HFF-Myc (cell line): ENCODE data around the gene IL10.
"Not testable (repeated sequence)": the region's sequence is repeated elsewhere in the genome, so short reads cannot be mapped to it uniquely, and the experiment has no call there.

Experiments
- DNase-seq: peaks from one replicate; pipeline ENCODE4 v3.0.0-alpha.2; 2011; ENCODE audit warnings: low read depth; ENCODE audit errors: extremely low read depth
- H3K4me3 ChIP-seq: replicated peaks from 2 replicates; pipeline ENCODE4 v1.5.1; 2011; ENCODE audit warnings: low read depth, mild to moderate bottlenecking, control low read depth, low read length
- CTCF ChIP-seq: IDR thresholded peaks from 2 replicates; pipeline ENCODE4 v1.5.1; 2012; ENCODE audit warnings: mild to moderate bottlenecking, low read depth, low read length, control low read depth; ENCODE audit errors: missing control alignments

Gene IL10

GRCh38 chr1:206786212-206786886 is 14.1 kb upstream of the IL10 start:
- H3K4me3 ChIP-seq, result no peak overlapping the region
- DNase-seq, result no peak
- no peak for TF ChIP-seq CTCF

DNA sequence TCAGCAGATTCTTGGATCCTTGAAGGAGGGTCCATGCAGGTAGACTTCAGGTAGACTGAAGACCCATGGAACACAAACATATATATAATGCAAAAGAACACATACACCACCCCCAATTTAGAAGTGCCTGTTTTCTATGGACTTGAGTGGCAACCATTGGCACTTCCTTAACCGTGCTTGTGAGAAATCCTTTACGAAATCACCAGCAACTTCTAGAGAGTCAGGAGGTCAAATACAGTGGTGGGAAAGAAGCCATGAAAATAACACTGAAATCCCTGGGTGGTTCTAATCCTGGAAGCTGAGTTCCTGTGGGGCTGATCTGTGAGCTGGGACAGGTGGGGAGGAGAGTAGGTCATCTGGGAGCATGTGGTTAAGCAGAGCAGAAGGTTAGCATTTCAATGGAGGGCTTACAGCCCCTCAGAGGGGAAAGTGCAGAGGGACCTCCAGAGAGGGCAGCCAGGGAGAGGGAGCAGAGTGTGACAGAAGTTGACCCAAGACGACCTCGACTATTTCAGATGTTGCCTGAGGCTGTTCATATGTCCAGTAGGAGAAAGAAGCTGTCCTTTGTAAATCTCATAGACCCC is 13.0 kb upstream of the IL10 start:
- no peak for TF ChIP-seq CTCF
- no peak for DNase-seq

GRCh38 chr1:206784471-206784903 is 12.2 kb upstream of the IL10 start:
- TF ChIP-seq CTCF, result no peak
- H3K4me3 ChIP-seq, result no peak overlapping the region
- no peak for DNase-seq

More for the DNA sequence above, 13.0 kb upstream of the IL10 start:
- H3K4me3 ChIP-seq, result no peak overlapping the region

DNA sequence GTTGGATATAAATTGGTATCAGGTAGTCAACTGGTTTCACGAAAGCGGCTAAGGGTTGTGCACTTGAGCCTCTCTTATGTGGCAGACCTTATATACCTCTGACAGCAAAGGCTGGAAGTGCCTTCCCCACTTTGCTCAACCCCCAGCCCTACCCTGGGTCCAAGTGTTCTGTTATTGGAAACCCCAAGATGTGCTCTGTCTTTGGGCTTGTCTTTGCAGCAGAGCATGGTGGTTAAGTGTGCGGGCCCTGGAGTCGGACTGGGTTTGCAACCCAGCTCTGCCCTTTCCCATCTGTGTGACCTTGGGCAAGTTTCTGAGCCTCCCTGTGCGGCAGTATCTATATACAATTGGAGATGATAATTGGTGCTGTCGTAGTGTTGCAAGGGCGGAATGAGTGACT is 11.2 kb upstream of the IL10 start:
- H3K4me3 ChIP-seq, result no peak overlapping the region
- DNase-seq, result no peak
- TF ChIP-seq CTCF, result no peak

GRCh38 chr1:206782448-206782847 is 10.2 kb upstream of the IL10 start:
- TF ChIP-seq CTCF, result no peak
- no peak for DNase-seq
- no peak overlapping the region for H3K4me3 ChIP-seq

- no peak overlapping the region for H3K4me3 ChIP-seq
- DNase-seq, result no peak
- no peak for TF ChIP-seq CTCF
These were observed 7.3 kb upstream of the IL10 start for GRCh38 chr1:206779638-206780037.

DNA sequence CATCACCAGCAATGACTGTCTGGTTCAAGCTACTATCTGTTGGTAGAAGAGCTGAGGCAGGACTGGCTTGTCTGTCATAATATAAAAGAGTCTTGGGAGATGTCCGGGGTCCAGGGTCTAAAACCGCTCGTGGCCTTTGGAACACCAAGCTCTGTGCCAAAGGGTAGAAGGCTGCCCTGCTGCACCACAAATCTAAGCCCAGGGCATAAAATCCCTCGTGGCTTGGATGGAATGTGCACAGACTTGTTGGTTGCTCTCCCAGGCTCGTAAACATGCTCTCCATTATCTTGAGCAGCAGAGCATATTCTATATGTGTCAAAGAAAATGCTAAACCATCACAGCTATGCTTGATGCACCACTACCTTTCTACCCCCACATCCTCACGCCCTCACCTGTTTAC is 6.6 kb upstream of the IL10 start:
- not testable (repeated sequence) for DNase-seq, H3K4me3 ChIP-seq
